H1 (cell line): Measurements from ENCODE around the gene IL1RAPL1.

Experiments used
- CHD1 ChIP-seq: IDR thresholded peaks from 2 replicates; pipeline ENCODE4 v1.6.1; 2012; ENCODE audit warnings: low read depth, low read length, improper control_type of control experiment
- EP300 ChIP-seq, 2 experiments: IDR thresholded peaks; 1 replicate in 1 of 2; 2 replicates in 1 of 2; pipeline ENCODE4 v1.6.1; 2011 to 2012; ENCODE audit warnings: low read depth in 2 of 2, low read length in 2 of 2, mild to moderate bottlenecking in 2 of 2, borderline replicate concordance in 1 of 2, inconsistent platforms in 1 of 2, moderate library complexity in 1 of 2
- JUND ChIP-seq: IDR thresholded peaks from 2 replicates; pipeline ENCODE4 v1.6.1; 2011; ENCODE audit warnings: mild to moderate bottlenecking, improper control_type of control experiment, low read length
- KDM1A ChIP-seq: fragments of 200-600, 300-600 bp; sonication (generic); IDR thresholded peaks from 2 replicates; pipeline ENCODE4 v1.7.1; 2016; ENCODE audit warnings: mild to moderate bottlenecking, low read length, borderline replicate concordance
- SIN3A ChIP-seq, 2 experiments: IDR thresholded peaks in 1 of 2; conservative IDR thresholded peaks in 1 of 2; 2 replicates each; pipeline ENCODE4 v1.6.1; 2011 to 2012; ENCODE audit warnings: low read length in 2 of 2, improper control_type of control experiment in 1 of 2, low read depth in 1 of 2, mild to moderate bottlenecking in 1 of 2
- TBP ChIP-seq: IDR thresholded peaks from 2 replicates; pipeline ENCODE4 v1.6.1; 2011; ENCODE audit warnings: low read depth, low read length, improper control_type of control experiment
- YY1 ChIP-seq: IDR thresholded peaks from 2 replicates; pipeline ENCODE4 v1.6.1; 2011; ENCODE audit warnings: low read depth, mild to moderate bottlenecking, low read length
- ZNF274 ChIP-seq: IDR thresholded peaks from 2 replicates; pipeline ENCODE4 v1.7.0; 2012; ENCODE audit warnings: low read length, borderline replicate concordance; ENCODE audit errors: extremely low read depth
- TF ChIP-seq, protein P1 (sequence below): IDR thresholded peaks from 2 replicates; pipeline ENCODE4 v1.6.1; 2012; ENCODE audit warnings: inconsistent platforms
- TF ChIP-seq, protein P2 (sequence below), 3 experiments: IDR thresholded peaks; 1 replicate in 2 of 3; 2 replicates in 1 of 3; pipeline versions ENCODE4 v1.5.1 to v1.6.1; 2011; ENCODE audit warnings: low read length in 3 of 3, mild to moderate bottlenecking in 3 of 3, inconsistent platforms in 2 of 3, low read depth in 1 of 3, moderate library complexity in 1 of 3; ENCODE audit not compliant: insufficient read depth in 1 of 3; ENCODE audit errors: control extremely low read depth in 1 of 3

DNA sequence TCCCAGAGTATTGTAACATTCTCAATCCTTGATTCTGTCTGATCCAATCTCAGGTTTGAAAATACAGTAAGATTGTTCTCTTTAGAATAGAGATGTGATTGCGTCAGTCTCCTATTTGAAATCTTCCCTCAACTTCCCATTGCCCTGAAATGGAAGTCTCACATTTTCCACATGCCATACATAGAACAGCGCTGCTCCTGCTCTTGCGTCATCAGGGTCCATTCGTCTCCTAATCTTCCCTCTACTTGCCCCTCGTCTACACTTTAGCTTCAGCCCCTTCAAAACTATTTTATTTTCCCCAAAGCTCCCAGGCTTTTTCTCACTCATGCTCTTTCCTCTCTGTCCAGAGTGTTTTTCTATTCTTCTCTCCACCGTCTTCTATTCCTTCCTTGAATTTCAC is 1326.4 kb downstream of the IL1RAPL1 start:
- TF ChIP-seq YY1 = no peak
- no peak for TF ChIP-seq TBP
- TF ChIP-seq, protein P1, sequence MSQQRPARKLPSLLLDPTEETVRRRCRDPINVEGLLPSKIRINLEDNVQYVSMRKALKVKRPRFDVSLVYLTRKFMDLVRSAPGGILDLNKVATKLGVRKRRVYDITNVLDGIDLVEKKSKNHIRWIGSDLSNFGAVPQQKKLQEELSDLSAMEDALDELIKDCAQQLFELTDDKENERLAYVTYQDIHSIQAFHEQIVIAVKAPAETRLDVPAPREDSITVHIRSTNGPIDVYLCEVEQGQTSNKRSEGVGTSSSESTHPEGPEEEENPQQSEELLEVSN = no peak
- TF ChIP-seq EP300 (IDR thresholded peaks at IDR 0.05; ENCODE audit: borderline replicate concordance in 1 of 2, low read depth in 2 of 2, low read length in 2 of 2) = no peak
- no peak for TF ChIP-seq JUND
- TF ChIP-seq, protein P2, sequence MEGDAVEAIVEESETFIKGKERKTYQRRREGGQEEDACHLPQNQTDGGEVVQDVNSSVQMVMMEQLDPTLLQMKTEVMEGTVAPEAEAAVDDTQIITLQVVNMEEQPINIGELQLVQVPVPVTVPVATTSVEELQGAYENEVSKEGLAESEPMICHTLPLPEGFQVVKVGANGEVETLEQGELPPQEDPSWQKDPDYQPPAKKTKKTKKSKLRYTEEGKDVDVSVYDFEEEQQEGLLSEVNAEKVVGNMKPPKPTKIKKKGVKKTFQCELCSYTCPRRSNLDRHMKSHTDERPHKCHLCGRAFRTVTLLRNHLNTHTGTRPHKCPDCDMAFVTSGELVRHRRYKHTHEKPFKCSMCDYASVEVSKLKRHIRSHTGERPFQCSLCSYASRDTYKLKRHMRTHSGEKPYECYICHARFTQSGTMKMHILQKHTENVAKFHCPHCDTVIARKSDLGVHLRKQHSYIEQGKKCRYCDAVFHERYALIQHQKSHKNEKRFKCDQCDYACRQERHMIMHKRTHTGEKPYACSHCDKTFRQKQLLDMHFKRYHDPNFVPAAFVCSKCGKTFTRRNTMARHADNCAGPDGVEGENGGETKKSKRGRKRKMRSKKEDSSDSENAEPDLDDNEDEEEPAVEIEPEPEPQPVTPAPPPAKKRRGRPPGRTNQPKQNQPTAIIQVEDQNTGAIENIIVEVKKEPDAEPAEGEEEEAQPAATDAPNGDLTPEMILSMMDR (IDR thresholded peaks at IDR 0.05; ENCODE audit: control extremely low read depth in 1 of 3, insufficient read depth in 1 of 3, low read depth in 1 of 3, low read length in 3 of 3) = no peak
- TF ChIP-seq SIN3A (conservative IDR thresholded peaks at IDR 0.05 in 1 of 2, IDR thresholded peaks at IDR 0.05 in 1 of 2; ENCODE audit: low read depth in 1 of 2, low read length in 2 of 2) = no peak
- TF ChIP-seq ZNF274 = no peak
- no peak for TF ChIP-seq KDM1A
- TF ChIP-seq CHD1 = no peak
